Neural cell (in vitro differentiated cells): Measurements from ENCODE around the gene ULBP1.

Experiments used
- EP300 ChIP-seq: fragments of 450-650 bp; conservative IDR thresholded peaks from 2 replicates; pipeline ENCODE4 v1.6.1; 2014; ENCODE audit warnings: antibody characterized with exemption, mild to moderate bottlenecking, moderate library complexity; ENCODE audit not compliant: poor library complexity, severe bottlenecking
- EZH2 ChIP-seq: fragments of 200-600, 300-800 bp; shearing (Covaris generic), sonication (generic); IDR thresholded peaks from 2 replicates; pipeline ENCODE4 v1.6.1; 2014; ENCODE audit warnings: antibody characterized with exemption, low read length, borderline replicate concordance, mild to moderate bottlenecking; ENCODE audit not compliant: insufficient read depth, poor library complexity, severe bottlenecking
- MXI1 ChIP-seq: fragments of 450-650 bp; conservative IDR thresholded peaks from 2 replicates; pipeline ENCODE4 v1.6.1; 2014; ENCODE audit warnings: antibody characterized with exemption, mild to moderate bottlenecking; ENCODE audit not compliant: poor library complexity, severe bottlenecking
- POLR2AphosphoS5 ChIP-seq: IDR thresholded peaks from 2 replicates; pipeline ENCODE4 v1.6.1; 2012
- RAD21 ChIP-seq: fragments of 450-650 bp; conservative IDR thresholded peaks from 2 replicates; pipeline ENCODE4 v1.6.1; 2014; ENCODE audit warnings: antibody characterized with exemption, mild to moderate bottlenecking, moderate library complexity
- REST ChIP-seq: IDR thresholded peaks from 2 replicates; pipeline ENCODE4 v1.6.1; 2012; ENCODE audit warnings: borderline replicate concordance
- SMC3 ChIP-seq: fragments of 450-650 bp; conservative IDR thresholded peaks from 2 replicates; pipeline ENCODE4 v1.6.1; 2014; ENCODE audit warnings: antibody characterized with exemption, mild to moderate bottlenecking, moderate library complexity; ENCODE audit not compliant: poor library complexity
- TAF1 ChIP-seq: IDR thresholded peaks from 2 replicates; pipeline ENCODE4 v1.6.1; 2012; ENCODE audit warnings: low read depth
- TF ChIP-seq, protein P1 (sequence below): fragments of 450-650 bp; IDR thresholded peaks from 2 replicates; pipeline ENCODE4 v1.5.1; 2014; ENCODE audit warnings: antibody characterized with exemption, mild to moderate bottlenecking, moderate library complexity; ENCODE audit not compliant: poor library complexity, severe bottlenecking

GRCh38 chr6:149969635-149970034, 5.9 kb downstream of the ULBP1 start:
- TF ChIP-seq, protein P1, sequence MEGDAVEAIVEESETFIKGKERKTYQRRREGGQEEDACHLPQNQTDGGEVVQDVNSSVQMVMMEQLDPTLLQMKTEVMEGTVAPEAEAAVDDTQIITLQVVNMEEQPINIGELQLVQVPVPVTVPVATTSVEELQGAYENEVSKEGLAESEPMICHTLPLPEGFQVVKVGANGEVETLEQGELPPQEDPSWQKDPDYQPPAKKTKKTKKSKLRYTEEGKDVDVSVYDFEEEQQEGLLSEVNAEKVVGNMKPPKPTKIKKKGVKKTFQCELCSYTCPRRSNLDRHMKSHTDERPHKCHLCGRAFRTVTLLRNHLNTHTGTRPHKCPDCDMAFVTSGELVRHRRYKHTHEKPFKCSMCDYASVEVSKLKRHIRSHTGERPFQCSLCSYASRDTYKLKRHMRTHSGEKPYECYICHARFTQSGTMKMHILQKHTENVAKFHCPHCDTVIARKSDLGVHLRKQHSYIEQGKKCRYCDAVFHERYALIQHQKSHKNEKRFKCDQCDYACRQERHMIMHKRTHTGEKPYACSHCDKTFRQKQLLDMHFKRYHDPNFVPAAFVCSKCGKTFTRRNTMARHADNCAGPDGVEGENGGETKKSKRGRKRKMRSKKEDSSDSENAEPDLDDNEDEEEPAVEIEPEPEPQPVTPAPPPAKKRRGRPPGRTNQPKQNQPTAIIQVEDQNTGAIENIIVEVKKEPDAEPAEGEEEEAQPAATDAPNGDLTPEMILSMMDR: no peak
- TF ChIP-seq EP300: no peak
- no peak for TF ChIP-seq POLR2AphosphoS5
- TF ChIP-seq EZH2: no peak
- no peak for TF ChIP-seq REST
- TF ChIP-seq MXI1: no peak
- TF ChIP-seq TAF1: no peak
- TF ChIP-seq RAD21: no peak
- TF ChIP-seq SMC3: no peak
